Stimulated activated CD4-positive, alpha-beta T cell treated with anti-CD3 and anti-CD28 coated beads, TNF-alpha, amount 100 ng/mL, for 24 hours (primary cell): ENCODE data around the gene DHRSX.
"Not testable (repeated sequence)": the region's sequence is repeated elsewhere in the genome, so short reads cannot be mapped to it uniquely, and the experiment has no call there.

Source experiments
- DNase-seq, 3 experiments: peaks; one replicate each; pipeline ENCODE4 v3.0.0-alpha.2; 2020; ENCODE audit warnings: low read depth in 3 of 3

Gene DHRSX

DNA sequence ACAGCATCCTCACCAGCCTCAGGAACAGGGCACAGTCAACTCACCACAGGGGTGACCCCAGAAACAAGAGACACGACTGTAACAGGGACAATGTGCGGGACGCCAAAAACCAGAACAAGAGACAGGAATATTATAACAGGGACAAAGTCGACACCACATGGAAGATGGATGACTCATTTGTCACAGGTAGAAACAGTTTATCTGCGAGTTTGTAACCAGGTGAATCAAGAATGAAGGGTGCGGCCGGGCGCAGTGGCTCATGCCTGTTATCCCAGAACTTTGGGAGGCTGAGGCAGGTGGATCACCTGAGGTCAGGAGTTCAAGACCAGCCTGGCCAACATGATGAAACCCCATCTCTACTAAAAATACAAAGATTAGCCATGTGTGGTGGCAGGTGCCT lies 44.7 kb downstream of the DHRSX start:
- DNase-seq = not testable (repeated sequence)

GRCh38 chrX:2454620-2455019 lies 46.2 kb downstream of the DHRSX start:
- DNase-seq = not testable (repeated sequence)

- DNase-seq = no peak
Measured at GRCh38 chrX:2452799-2453198, 48.0 kb downstream of the DHRSX start.

DNA sequence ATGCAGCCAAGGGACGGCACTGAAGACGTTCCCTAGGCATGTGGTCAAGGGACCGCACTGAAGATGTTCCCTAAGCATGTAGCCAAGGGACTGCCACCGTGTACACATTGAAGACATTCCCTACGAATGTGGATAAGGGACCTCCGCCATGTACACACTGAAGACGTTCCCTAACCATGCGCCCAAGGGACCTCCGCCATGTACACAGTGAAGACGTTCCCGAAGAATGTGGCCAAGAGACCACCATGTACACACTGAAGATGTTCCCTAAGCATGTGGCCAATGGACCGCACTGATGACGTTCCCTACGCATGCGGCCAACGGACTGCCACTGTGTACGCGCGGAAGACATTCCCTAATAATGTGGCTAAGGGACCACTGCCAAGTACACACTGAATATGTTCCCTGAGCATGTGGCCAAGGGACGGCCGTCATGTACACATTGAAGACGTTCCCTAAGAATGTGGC lies 48.4 kb downstream of the DHRSX start:
- DNase-seq = no peak

DNA sequence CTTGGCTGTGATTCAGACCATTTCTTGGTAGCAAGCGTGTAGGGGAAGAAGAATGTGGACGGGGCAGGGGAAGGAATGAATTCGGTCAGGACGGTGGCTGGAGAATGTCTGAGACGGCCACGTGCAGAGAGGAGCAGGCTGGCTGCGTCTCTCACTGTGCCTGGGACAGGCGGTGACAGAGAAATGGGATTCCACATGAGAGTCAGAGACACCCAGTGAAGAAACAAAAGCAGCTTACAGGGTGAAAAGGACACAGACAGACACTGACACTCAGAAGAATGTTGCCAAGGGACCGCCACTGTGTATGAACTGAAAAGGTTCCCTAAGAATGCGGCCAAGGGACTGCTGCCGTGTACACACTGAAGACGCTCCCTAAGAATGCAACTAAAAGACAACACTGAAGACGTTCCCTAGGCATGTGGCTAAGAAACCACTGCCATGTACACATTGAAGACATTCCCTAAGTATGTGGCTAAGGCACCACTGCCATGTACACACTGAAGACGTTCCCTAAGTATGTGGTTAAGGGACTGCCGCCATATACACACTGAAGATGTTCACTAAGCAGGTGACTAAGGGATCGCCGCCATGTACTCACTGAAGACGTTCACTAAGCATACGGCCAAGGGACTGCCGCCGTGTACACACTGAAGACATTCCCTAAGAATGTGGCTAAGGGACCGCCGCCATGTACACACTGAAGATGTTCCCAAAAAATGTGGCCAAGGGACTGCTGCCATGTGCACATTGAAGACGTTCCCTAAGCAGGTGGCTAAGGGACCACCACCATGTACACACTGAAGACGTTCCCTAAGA lies 49.1 kb downstream of the DHRSX start:
- no peak for DNase-seq

DNA sequence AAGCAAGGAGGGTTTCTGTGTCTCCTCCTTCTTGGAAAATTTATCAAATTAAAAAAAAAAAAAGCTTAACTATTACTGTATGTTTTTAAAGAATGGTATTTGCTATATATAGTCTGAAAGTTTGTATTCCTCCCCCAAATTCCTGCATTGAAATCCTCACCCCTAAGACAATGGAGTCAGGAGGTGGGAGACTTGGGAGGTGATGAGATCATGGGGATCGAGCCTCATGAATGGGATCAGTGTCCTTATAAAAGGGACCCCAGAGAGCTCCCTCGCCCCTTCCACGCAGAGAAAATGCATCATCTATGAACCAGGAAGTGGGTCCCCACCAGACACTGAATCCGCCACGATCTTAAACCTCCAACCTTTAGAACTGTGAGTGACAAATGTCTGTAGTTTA lies 50.1 kb downstream of the DHRSX start:
- DNase-seq = no peak

DNA sequence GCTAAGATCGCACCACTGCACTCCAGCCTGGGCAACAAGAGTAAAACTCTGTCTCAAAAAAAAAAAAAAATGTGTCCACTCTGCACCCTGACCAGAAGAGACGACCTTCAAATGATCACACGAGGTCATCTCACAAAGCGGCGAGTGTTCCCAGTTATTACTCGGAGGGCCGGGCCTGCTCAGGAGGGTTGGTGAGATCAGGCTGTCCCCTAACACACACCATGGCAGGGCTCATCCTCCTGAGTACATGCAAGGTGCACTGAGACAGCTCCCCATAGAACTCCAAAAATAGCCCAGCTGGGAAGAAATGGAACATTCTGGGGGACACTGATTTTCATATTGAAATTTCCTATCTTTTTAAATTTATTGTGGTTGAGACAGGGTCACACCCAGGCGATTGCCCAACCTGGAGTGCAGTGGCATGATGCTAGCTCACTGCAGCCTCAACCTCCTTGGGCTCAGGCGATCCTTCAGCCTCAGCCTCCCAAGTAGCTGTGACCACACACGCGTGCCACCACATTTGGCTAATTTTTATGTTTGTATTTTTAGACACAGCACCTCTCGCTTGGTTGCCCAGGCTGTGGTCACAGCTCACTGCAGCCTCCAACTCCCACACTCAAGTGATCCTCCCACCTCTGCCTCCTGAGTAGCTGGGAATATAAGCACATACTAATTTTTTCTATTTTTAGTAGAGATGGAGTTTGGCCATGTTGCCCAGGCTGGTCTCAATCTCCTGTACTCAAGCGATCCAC lies 51.5 kb downstream of the DHRSX start:
- no peak for DNase-seq

GRCh38 chrX:2447484-2447883 lies 53.3 kb downstream of the DHRSX start:
- DNase-seq = no peak

DNA sequence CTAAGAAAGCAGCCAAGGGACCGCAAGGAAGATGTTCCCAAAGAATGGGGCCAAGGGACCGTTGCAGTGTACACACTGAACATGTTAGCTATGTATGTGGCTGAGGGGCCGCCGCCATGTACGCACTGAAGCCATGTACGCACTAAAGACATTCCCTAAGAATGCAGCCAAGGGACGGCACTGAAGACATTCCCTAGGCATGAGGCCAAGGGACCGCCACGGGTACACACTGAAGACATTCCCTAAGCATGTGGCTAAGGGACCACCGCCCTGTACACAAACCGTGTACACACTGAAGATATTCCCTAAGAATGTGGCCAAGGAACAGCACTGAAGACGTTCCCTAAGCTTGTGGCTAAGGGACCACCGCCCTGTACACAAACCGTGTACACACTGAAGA lies 54.0 kb downstream of the DHRSX start:
- DNase-seq = no peak

- no peak for DNase-seq
Measured at GRCh38 chrX:2445662-2446623, 54.8 kb downstream of the DHRSX start.

GRCh38 chrX:2442694-2443093 lies 58.1 kb downstream of the DHRSX start:
- no peak for DNase-seq

DNA sequence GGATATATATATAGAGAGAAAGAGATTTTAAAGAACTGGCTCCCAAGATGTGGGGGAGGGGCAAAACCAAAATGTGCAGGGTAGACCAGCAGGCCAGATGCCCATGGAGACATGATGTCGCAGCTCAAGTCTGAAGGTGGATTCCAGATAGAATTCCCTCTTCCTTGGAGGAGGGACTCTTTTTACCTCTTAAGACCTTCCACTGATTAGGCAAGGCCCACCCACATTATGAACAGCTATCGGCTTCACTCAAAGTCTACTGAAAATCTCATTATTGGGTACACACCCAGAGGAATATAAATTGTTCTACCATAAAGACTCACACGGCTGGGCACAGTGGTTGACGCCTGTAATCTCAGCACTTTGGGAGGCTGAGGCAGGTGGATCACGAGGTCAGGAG lies 59.3 kb downstream of the DHRSX start:
- DNase-seq = no peak

- no peak for DNase-seq
Measured at GRCh38 chrX:2439613-2440012, 61.2 kb downstream of the DHRSX start.

DNA sequence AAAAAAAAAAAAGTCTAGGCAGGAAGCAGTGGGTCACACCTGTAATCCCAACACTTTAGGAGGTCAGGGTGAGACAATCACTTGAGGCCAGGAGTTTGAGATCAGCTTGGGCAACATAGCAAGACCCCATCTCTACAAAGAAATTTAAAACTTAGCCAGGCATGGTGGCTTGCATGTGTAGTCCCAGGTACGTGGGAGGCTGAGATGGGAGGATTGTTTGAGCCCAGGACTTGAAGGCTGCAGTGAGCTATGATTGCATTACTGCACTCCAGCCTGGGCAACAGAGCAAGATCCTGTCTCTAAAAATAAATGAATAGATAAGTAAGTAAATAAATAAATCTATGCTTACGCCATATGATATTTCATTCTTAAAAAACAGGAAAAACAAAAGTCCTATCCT lies 65.3 kb downstream of the DHRSX start:
- DNase-seq = no peak

DNA sequence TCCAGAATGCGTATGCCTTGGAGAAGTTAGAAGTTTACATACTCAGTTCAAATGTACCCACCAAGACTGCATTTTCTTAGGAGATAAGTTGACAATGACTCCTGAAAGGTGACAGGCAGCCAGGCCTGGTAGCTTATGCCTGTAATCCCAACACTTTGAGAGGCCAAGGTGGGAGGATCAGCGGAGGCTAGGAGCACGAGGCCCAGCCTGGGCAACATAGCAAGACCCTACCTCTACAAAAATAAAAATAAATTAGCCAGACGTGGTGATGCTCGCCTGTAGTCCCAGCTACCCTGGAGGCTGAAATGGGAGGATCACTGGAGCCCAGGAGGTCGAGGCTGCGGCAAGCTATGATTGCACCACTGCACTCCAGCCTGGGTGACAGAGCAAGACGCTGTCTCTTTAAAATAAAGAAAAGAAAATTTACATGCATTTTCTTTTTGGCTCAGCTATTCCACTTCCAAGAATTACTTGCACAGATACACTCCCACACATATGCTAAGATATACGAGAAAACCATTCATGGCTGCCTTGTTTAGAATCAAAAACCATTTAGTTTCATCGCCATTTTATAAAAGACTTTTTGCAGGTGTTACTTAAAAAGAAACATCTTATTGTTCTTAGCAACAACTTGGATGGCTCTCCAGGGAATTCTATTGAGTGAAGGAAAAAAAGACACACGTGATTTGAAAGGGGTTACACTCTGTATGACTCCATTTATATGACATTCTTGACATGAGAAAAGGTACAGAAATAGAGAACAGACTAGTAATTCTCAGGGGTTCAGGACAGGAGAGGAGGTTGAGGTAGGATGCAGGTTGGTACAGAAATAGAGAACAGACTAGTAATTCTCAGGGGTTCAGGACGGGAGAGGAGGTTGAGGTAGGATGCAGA lies 66.3 kb downstream of the DHRSX start:
- no peak for DNase-seq

GRCh38 chrX:2432298-2432863 lies 68.4 kb downstream of the DHRSX start:
- no peak for DNase-seq

GRCh38 chrX:2430265-2430825 lies 70.4 kb downstream of the DHRSX start:
- no peak for DNase-seq

DNA sequence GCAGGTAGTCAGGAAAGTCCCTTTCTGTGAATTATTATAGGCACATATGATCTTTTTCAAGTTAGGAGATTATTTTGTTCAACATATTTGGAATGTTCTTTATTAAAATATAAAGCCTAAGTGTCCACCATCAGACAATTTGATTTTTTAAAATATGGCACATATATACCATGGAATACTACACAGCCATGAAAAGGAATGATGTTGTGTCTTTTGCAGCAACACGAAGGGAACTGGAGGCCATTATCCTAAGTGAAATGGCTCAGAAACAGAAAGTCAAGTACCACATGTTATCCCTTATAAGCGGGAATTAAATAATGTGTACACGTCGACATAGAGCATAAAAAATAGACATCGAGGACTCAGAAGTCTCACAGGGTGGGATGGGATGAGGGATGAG lies 73.0 kb downstream of the DHRSX start:
- no peak for DNase-seq

GRCh38 chrX:2427147-2427546 lies 73.6 kb downstream of the DHRSX start:
- DNase-seq = no peak

GRCh38 chrX:2426289-2426882 lies 74.4 kb downstream of the DHRSX start:
- DNase-seq = no peak
